Mesenchymal stem cell (in vitro differentiated cells and primary cell): Measurements from ENCODE around the gene RPP25L.

Experiments
- DNase-seq: peaks from one replicate; pipeline ENCODE4 v3.0.0-alpha.2; 2013
- H2AFZ ChIP-seq: one replicate; pipeline ENCODE4 v1.6.1; 2013; ENCODE audit warnings: low read depth, mild to moderate bottlenecking, control low read depth, inconsistent platforms, low read length, moderate library complexity
- H2AK5ac ChIP-seq: 2 replicates; pipeline ENCODE4 v1.6.1; 2013; ENCODE audit warnings: low read length, moderate library complexity, mild to moderate bottlenecking, inconsistent platforms; ENCODE audit not compliant: severe bottlenecking
- H2BK120ac ChIP-seq: one replicate; pipeline ENCODE4 v1.6.1; 2013; ENCODE audit warnings: low read depth, mild to moderate bottlenecking, inconsistent platforms, low read length, moderate library complexity
- H2BK12ac ChIP-seq, 2 experiments: one replicate each; pipeline ENCODE4 v1.6.1; 2013; ENCODE audit warnings: inconsistent platforms in 2 of 2, low read length in 2 of 2, mild to moderate bottlenecking in 2 of 2, moderate library complexity in 2 of 2, control low read depth in 1 of 2
- H2BK15ac ChIP-seq: one replicate; pipeline ENCODE4 v1.6.1; 2013; ENCODE audit warnings: mild to moderate bottlenecking, low read depth, inconsistent platforms; ENCODE audit not compliant: poor library complexity, severe bottlenecking
- H2BK5ac ChIP-seq: 2 replicates; pipeline ENCODE4 v1.6.1; 2013; ENCODE audit warnings: low read depth, mild to moderate bottlenecking, low read length, control low read depth, inconsistent platforms; ENCODE audit not compliant: poor library complexity, severe bottlenecking
- H3K14ac ChIP-seq, 2 experiments: one replicate each; pipeline ENCODE4 v1.6.1; 2013; ENCODE audit warnings: inconsistent platforms in 2 of 2, low read length in 2 of 2, control low read depth in 1 of 2, mild to moderate bottlenecking in 1 of 2, moderate library complexity in 1 of 2
- H3K18ac ChIP-seq, 2 experiments: one replicate each; pipeline ENCODE4 v1.6.1; 2013; ENCODE audit warnings: inconsistent platforms in 2 of 2, low read length in 2 of 2, control low read depth in 1 of 2, low read depth in 1 of 2, mild to moderate bottlenecking in 1 of 2
- H3K23ac ChIP-seq, 2 experiments: one replicate each; pipeline ENCODE4 v1.6.1; 2013; ENCODE audit warnings: inconsistent platforms in 2 of 2, low read length in 2 of 2, mild to moderate bottlenecking in 2 of 2, moderate library complexity in 2 of 2, control low read depth in 1 of 2
- H3K27ac ChIP-seq: 2 replicates; pipeline ENCODE4 v1.5.1; 2013; ENCODE audit warnings: mild to moderate bottlenecking, moderate library complexity, low read length, control low read depth, inconsistent platforms; ENCODE audit not compliant: poor library complexity, severe bottlenecking
- H3K27me3 ChIP-seq, 2 experiments: 2 replicates each; pipeline versions ENCODE4 v1.6.1 to v1.7.0; 2013; ENCODE audit warnings: low read length in 2 of 2, mild to moderate bottlenecking in 2 of 2, moderate library complexity in 2 of 2, control low read depth in 1 of 2, inconsistent platforms in 1 of 2; ENCODE audit not compliant: control insufficient read depth in 1 of 2, insufficient read depth in 1 of 2
- H3K36me3 ChIP-seq, 2 experiments: 2 replicates each; pipeline versions ENCODE4 v1.6.1 to v1.7.0; 2013; ENCODE audit warnings: low read length in 2 of 2, control low read depth in 1 of 2, inconsistent platforms in 1 of 2, low read depth in 1 of 2, mild to moderate bottlenecking in 1 of 2; ENCODE audit not compliant: insufficient read depth in 2 of 2, control insufficient read depth in 1 of 2
- H3K4ac ChIP-seq, 2 experiments: one replicate each; pipeline ENCODE4 v1.6.1; 2013; ENCODE audit warnings: inconsistent platforms in 2 of 2, low read length in 2 of 2, mild to moderate bottlenecking in 2 of 2, moderate library complexity in 2 of 2, control low read depth in 1 of 2, low read depth in 1 of 2
- H3K4me1 ChIP-seq: 2 replicates; pipeline ENCODE4 v1.6.1; 2013; ENCODE audit warnings: low read depth, low read length, control low read depth; ENCODE audit not compliant: control insufficient read depth, insufficient read depth
- H3K4me2 ChIP-seq: 2 replicates; pipeline ENCODE4 v1.6.1; 2013; ENCODE audit warnings: low read length, mild to moderate bottlenecking, inconsistent platforms; ENCODE audit not compliant: poor library complexity, severe bottlenecking
- H3K4me3 ChIP-seq, 2 experiments: 2 replicates each; pipeline versions ENCODE4 v1.5.1 to v1.7.0; 2013; ENCODE audit warnings: low read length in 2 of 2, mild to moderate bottlenecking in 2 of 2, control low read depth in 1 of 2, low read depth in 1 of 2; ENCODE audit not compliant: insufficient read depth in 1 of 2
- H3K79me1 ChIP-seq: replicated peaks from 2 replicates; pipeline ENCODE4 v1.6.1; 2013; ENCODE audit warnings: mild to moderate bottlenecking, control low read depth, low read length, inconsistent platforms; ENCODE audit not compliant: poor library complexity, severe bottlenecking
- H3K9ac ChIP-seq: 2 replicates; pipeline ENCODE4 v1.7.0; 2013; ENCODE audit warnings: mild to moderate bottlenecking, low read length, moderate library complexity
- H3K9me3 ChIP-seq: 2 replicates; pipeline ENCODE4 v1.7.0; 2013; ENCODE audit warnings: mild to moderate bottlenecking, low read length; ENCODE audit not compliant: control insufficient read depth
- H4K8ac ChIP-seq: one replicate; pipeline ENCODE4 v1.6.1; 2013; ENCODE audit warnings: inconsistent platforms, mild to moderate bottlenecking, low read length, moderate library complexity
- H4K91ac ChIP-seq: one replicate; pipeline ENCODE4 v1.6.1; 2013; ENCODE audit warnings: mild to moderate bottlenecking, low read length, inconsistent platforms
- WGBS: methylation state at CpG from one replicate; pipeline ENCODE4 v1.1.7; 2013; ENCODE audit warnings: mixed read lengths; 5-methylcytosine and 5-hydroxymethylcytosine counted together

Gene RPP25L

GRCh38 chr9:34575862-34576596 is 35.9 kb downstream of the RPP25L start:
- Histone ChIP-seq H3K36me3 (no peaks in the 10 kb centered on the region), H2BK5ac (no peak overlapping the region)

GRCh38 chr9:34575241-34575640 is 36.7 kb downstream of the RPP25L start:
- Histone ChIP-seq H3K14ac (no peak overlapping the region), H3K4me3 (no peak overlapping the region), H2AK5ac (no peak overlapping the region), H3K4ac (no peak overlapping the region), H4K91ac (no peak overlapping the region), H4K8ac (no peak overlapping the region), H3K9me3 (no peaks in the 10 kb centered on the region), H3K79me1 (no peaks in the 10 kb centered on the region), H3K4me2 (no peak overlapping the region), H3K36me3 (no peaks in the 10 kb centered on the region), H2BK12ac (no peak overlapping the region), H3K27me3 (peaks cover 48 to 93% of the 10 kb centered on the region in 2 experiments), H3K27ac (no peak overlapping the region), H2BK120ac (no peak overlapping the region), H2AFZ (no peak overlapping the region), H3K23ac (no peak overlapping the region), H3K4me1 (peaks cover 12% of the 10 kb centered on the region), H2BK15ac (no peak overlapping the region), H2BK5ac (no peak overlapping the region), H3K9ac (no peak overlapping the region), H3K18ac (no peak overlapping the region)
- 60% methylated on average over 6 of the region's 8 CpGs for WGBS
- DNase-seq: no peak

More at GRCh38 chr9:34575862-34576596, 35.9 kb downstream of the RPP25L start:
- Histone ChIP-seq H2BK120ac (no peak overlapping the region), H3K27me3 (peaks cover 55 to 93% of the 10 kb centered on the region in 2 experiments), H3K23ac (no peak overlapping the region), H3K4me2 (no peak overlapping the region), H3K18ac (no peak overlapping the region), H3K79me1 (no peaks in the 10 kb centered on the region), H2BK12ac (no peak overlapping the region), H3K4me1 (peaks cover 12% of the 10 kb centered on the region), H3K9me3 (no peaks in the 10 kb centered on the region), H3K9ac (no peak overlapping the region), H3K4ac (no peak overlapping the region), H2AFZ (no peak overlapping the region), H3K27ac (no peak overlapping the region), H2BK15ac (no peak overlapping the region), H4K8ac (no peak overlapping the region), H4K91ac (no peak overlapping the region), H3K14ac (no peak overlapping the region), H2AK5ac (no peak overlapping the region), H3K4me3 (no peak overlapping the region)
- WGBS: 69% methylated on average over 18 of the region's 21 CpGs
- DNase-seq: no peak

DNA sequence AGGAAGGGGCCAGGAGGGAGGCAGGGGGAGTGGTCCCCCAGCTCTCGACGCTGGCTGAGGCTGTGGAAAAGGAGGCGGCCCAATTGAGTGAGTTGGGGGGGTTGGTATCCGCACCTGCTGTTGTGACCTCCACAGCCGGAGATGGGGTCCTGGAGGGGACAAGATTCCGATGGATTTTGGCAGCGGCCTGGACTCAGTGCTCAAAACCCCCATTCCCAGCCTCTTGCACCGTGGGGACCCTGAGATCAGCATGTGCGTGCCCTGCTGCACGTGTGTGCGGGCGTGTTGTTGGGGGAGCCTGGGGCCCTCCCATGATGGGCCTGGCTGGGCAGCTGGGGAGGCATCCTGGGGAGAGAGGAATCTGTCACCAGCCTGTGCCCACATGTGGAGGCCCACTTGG is 37.3 kb downstream of the RPP25L start:
- no peak overlapping the region for H2BK12ac ChIP-seq
- no peak overlapping the region for H4K91ac ChIP-seq
- H2BK5ac ChIP-seq: no peak overlapping the region
- no peaks in the 10 kb centered on the region for H3K9me3 ChIP-seq
- no peak overlapping the region for H3K4me3 ChIP-seq
- no peaks in the 10 kb centered on the region for H3K36me3 ChIP-seq
- no peak overlapping the region for H2AFZ ChIP-seq
- H3K14ac ChIP-seq: no peak overlapping the region
- H3K18ac ChIP-seq: no peak overlapping the region
- H3K4ac ChIP-seq: no peak overlapping the region
- H2BK15ac ChIP-seq: no peak overlapping the region
- no peak overlapping the region for H4K8ac ChIP-seq
- H2BK120ac ChIP-seq: no peak overlapping the region
- H3K27me3 ChIP-seq: peaks cover 46 to 93% of the 10 kb centered on the region in 2 experiments
- no peak overlapping the region for H2AK5ac ChIP-seq
- peaks cover 12% of the 10 kb centered on the region for H3K4me1 ChIP-seq
- H3K27ac ChIP-seq: no peak overlapping the region
- DNase-seq: no peak
- no peaks in the 10 kb centered on the region for H3K79me1 ChIP-seq
- H3K23ac ChIP-seq: no peak overlapping the region
- no peak overlapping the region for H3K9ac ChIP-seq
- 94% methylated on average over 12 of the region's 12 CpGs for WGBS
- H3K4me2 ChIP-seq: no peak overlapping the region

GRCh38 chr9:34573599-34574325 is 38.1 kb downstream of the RPP25L start:
- Histone ChIP-seq H3K18ac (no peak overlapping the region), H3K4me1 (peaks cover 10% of the 10 kb centered on the region), H3K27ac (no peak overlapping the region), H3K9ac (no peak overlapping the region), H2BK12ac (no peak overlapping the region), H3K4me3 (no peak overlapping the region), H3K14ac (no peak overlapping the region), H2BK5ac (no peak overlapping the region), H2BK15ac (no peak overlapping the region), H3K36me3 (no peaks in the 10 kb centered on the region), H2BK120ac (no peak overlapping the region), H2AK5ac (no peak overlapping the region), H3K9me3 (no peaks in the 10 kb centered on the region), H3K4ac (no peak overlapping the region), H4K91ac (no peak overlapping the region), H2AFZ (no peak overlapping the region), H3K27me3 (peaks cover 44 to 93% of the 10 kb centered on the region in 2 experiments), H4K8ac (no peak overlapping the region), H3K79me1 (no peaks in the 10 kb centered on the region), H3K23ac (no peak overlapping the region), H3K4me2 (no peak overlapping the region)
- whole genome bisulfite sequencing: 60% methylated on average over 16 of the region's 17 CpGs
- DNase-seq: no peak
